ENCODE measurements around the gene TBCD. TPM values are rescaled to one million over a fixed set of nuclear protein-coding genes. Genes with fewer than 3 reads are reported as not detected.

The TBCD gene
- total and polyA plus RNA-seq, 9 of the 15 experiments (the other 6 are each of a cell fraction or from before 2014, with no cell fraction given) = 8.9 to 98.5 (median 28.0) TPM

DNA sequence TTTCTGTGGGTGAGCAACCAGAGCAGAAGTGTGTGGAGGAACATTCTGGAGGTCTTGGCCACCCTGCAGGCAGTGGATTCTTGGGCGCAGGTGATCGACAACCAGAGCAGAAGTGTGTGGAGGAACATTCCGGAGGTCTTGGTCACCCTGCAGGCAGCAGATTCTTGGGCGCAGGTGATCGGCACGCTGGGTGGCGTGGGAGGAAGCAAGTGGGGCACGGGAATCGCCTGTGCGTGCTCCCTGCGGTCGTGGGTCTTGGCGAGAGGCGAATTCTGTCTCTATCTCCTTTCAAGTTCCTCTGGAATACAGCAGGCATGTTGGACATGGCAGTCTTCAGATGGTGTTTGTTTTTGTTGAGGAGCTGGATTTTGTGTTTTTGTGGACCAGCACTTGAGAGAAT is 118.7 kb downstream of the TBCD start:
- H3K9me1 ChIP-seq (ENCODE audit: control insufficient read depth, insufficient read depth, low read length) = no peaks in the 10 kb centered on the region
- in situ Hi-C loops (cut with MboI) (no loop called here), intact Hi-C loops (cut with micrococcal nuclease) (no loop called here)
- H3K79me2 ChIP-seq (ENCODE audit: control insufficient read depth, insufficient read depth, low read length) = peaks cover 26% of the 10 kb centered on the region
- WGBS (ENCODE audit: insufficient coverage, low coverage, missing lambda C conversion rate) = 97% methylated on average over 14 of the region's 14 CpGs
- H3K9ac ChIP-seq (ENCODE audit: insufficient read depth in 1 of 2, low read depth in 2 of 2, low read length in 2 of 2) = no peak overlapping the region
- peaks cover 19 to 75% of the 10 kb centered on the region in 2 experiments for H3K4me1 ChIP-seq (replicated peaks in 1 of 2; ENCODE audit: control insufficient read depth in 2 of 2, insufficient read depth in 2 of 2, low read length in 2 of 2)
- H4K20me1 ChIP-seq (replicated peaks; ENCODE audit: control insufficient read depth, insufficient read depth, low read length) = no peaks in the 10 kb centered on the region
- TF ChIP-seq, protein P1, sequence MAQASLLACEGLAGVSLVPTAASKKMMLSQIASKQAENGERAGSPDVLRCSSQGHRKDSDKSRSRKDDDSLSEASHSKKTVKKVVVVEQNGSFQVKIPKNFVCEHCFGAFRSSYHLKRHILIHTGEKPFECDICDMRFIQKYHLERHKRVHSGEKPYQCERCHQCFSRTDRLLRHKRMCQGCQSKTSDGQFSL (CRISPR knock-in tag; IDR thresholded peaks at IDR 0.05) = 0 out of 2 replicates have a peak, but pooled peaks have one; percentile 20
- TF ChIP-seq, protein P1 (tag; IDR thresholded peaks at IDR 0.05) = no peak
- TF ChIP-seq ARNT (IDR thresholded peaks at IDR 0.05) = no peak
- POLR2A ChIA-PET = interaction anchor here (0.5 kb wide), 1 partner anchor 765 kb away, joined by 3 read pairs; no protein-coding TSS in a partner anchor
- H3K4me3 ChIP-seq = no peak overlapping the region
- DNase-seq (ENCODE audit: extremely low read depth in 1 of 4, low spot score in 3 of 4) (no peak), ATAC-seq (no peak), FAIRE-seq (no peak)
- H3K36me3 ChIP-seq (ENCODE audit: control insufficient read depth, insufficient read depth, low read length) = peaks cover 36% of the 10 kb centered on the region; the same call in 2 of the 3 replicates
- H3K27me3 ChIP-seq (ENCODE audit: control insufficient read depth in 2 of 2, insufficient read depth in 2 of 2, low read length in 2 of 2) = no peaks in the 10 kb centered on the region
- no peak overlapping the region for H3K4me2 ChIP-seq (ENCODE audit: insufficient read depth, low read length)
- no TSS peak for BruUV-seq (replicated peaks)
- H3K9me3 ChIP-seq (replicated peaks; ENCODE audit: control insufficient read depth, insufficient read depth, low read depth, low read length) = no peaks in the 10 kb centered on the region
- CTCF ChIA-PET (ENCODE audit: low intra/inter-chr PET ratio) = no interaction called here
- no peak overlapping the region for H2AFZ ChIP-seq (ENCODE audit: low read depth, low read length)
- H3K27ac ChIP-seq (ENCODE audit: extremely low read depth, low read depth, low read length) = no peak overlapping the region

DNA sequence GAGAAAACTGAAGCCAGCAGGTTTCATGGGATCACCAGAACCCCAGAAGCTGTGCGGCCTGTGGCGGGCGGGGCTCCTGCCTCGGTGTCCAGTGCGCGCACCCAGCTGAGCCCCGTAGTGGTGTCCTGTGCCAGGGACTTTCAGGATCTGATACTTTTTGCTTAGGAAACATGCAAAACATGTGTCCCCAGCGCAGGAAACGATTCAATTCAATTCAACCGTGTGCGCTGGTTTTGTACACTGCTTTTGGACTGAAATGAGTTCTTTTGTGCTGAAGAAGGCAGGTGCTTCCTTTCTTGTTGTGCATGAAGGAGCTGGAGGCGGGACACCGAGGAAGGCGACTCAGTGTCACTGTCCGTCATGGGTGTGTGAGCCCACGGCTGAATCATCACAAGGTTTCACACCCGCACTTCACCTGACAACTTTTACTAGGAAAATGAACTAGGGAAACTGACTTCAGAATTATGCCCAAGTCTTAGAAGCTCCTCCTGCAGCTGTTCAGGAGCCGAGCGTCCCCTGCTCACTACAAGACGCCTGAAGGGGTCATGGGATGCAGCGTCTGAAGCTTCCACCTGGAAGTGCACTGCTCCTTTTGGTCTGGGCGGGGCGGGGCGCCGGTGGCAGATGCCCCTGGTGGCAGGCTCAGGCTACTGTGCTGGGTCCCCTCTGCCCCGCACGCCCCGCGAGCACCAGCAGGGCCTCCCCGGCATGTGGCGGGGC is 119.4 kb downstream of the TBCD start:
- Histone ChIP-seq H3K27ac (ENCODE audit: extremely low read depth, low read depth, low read length) (no peak overlapping the region), H3K9me3 (replicated peaks; ENCODE audit: control insufficient read depth, insufficient read depth, low read depth, low read length) (no peaks in the 10 kb centered on the region), H4K20me1 (replicated peaks; ENCODE audit: control insufficient read depth, insufficient read depth, low read length) (no peaks in the 10 kb centered on the region), H3K4me2 (ENCODE audit: insufficient read depth, low read length) (no peak overlapping the region), H3K4me3 (no peak overlapping the region), H3K79me2 (ENCODE audit: control insufficient read depth, insufficient read depth, low read length) (peaks cover 25% of the 10 kb centered on the region), H3K9me1 (ENCODE audit: control insufficient read depth, insufficient read depth, low read length) (no peaks in the 10 kb centered on the region), H3K27me3 (ENCODE audit: control insufficient read depth in 2 of 2, insufficient read depth in 2 of 2, low read length in 2 of 2) (no peaks in the 10 kb centered on the region), H3K36me3 (ENCODE audit: control insufficient read depth, insufficient read depth, low read length) (peaks cover 39% of the 10 kb centered on the region; the same call in 2 of the 3 replicates), H3K9ac (ENCODE audit: insufficient read depth in 1 of 2, low read depth in 2 of 2, low read length in 2 of 2) (no peak overlapping the region), H2AFZ (ENCODE audit: low read depth, low read length) (no peak overlapping the region), H3K4me1 (replicated peaks in 1 of 2; ENCODE audit: control insufficient read depth in 2 of 2, insufficient read depth in 2 of 2, low read length in 2 of 2) (peaks cover 26 to 74% of the 10 kb centered on the region in 2 experiments)
- no peak for FAIRE-seq
- BruUV-seq (replicated peaks) = no TSS peak
- intact Hi-C loops (cut with micrococcal nuclease) = no loop called here
- in situ Hi-C loops (cut with MboI) = no loop called here
- no peak for DNase-seq (ENCODE audit: extremely low read depth in 1 of 4, low spot score in 3 of 4)
- no peak for ATAC-seq
- 96% methylated on average over 23 of the region's 31 CpGs for WGBS (ENCODE audit: insufficient coverage, low coverage, missing lambda C conversion rate)
- ChIA-PET CTCF (ENCODE audit: low intra/inter-chr PET ratio) (no interaction called here), POLR2A (interaction anchor here (0.9 kb wide), 1 partner anchor 15 kb away, joined by 3 read pairs; no protein-coding TSS in a partner anchor)
- TF ChIP-seq DIDO1 (tag; IDR thresholded peaks at IDR 0.05; ENCODE audit: low read depth) (no peak), GTF2A2 (tag; IDR thresholded peaks at IDR 0.05) (no peak), NFIX (CRISPR knock-in tag; IDR thresholded peaks at IDR 0.05; ENCODE audit: low read depth) (no peak), ZNF274 (IDR thresholded peaks at IDR 0.05; ENCODE audit: borderline replicate concordance, low read depth, low read length) (no peak), FOXJ2 (tag; IDR thresholded peaks at IDR 0.05) (no peak)
- TF ChIP-seq, protein P2, sequence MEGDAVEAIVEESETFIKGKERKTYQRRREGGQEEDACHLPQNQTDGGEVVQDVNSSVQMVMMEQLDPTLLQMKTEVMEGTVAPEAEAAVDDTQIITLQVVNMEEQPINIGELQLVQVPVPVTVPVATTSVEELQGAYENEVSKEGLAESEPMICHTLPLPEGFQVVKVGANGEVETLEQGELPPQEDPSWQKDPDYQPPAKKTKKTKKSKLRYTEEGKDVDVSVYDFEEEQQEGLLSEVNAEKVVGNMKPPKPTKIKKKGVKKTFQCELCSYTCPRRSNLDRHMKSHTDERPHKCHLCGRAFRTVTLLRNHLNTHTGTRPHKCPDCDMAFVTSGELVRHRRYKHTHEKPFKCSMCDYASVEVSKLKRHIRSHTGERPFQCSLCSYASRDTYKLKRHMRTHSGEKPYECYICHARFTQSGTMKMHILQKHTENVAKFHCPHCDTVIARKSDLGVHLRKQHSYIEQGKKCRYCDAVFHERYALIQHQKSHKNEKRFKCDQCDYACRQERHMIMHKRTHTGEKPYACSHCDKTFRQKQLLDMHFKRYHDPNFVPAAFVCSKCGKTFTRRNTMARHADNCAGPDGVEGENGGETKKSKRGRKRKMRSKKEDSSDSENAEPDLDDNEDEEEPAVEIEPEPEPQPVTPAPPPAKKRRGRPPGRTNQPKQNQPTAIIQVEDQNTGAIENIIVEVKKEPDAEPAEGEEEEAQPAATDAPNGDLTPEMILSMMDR (IDR thresholded peaks at IDR 0.05 in 2 of 3, conservative IDR thresholded peaks at IDR 0.05 in 1 of 3; ENCODE audit: insufficient read depth in 2 of 3, low read depth in 1 of 3, low read length in 3 of 3) = peak in 1 of 3 experiments; percentile 25; a peak in 2 of 6 replicates
- TF ChIP-seq, protein P3, sequence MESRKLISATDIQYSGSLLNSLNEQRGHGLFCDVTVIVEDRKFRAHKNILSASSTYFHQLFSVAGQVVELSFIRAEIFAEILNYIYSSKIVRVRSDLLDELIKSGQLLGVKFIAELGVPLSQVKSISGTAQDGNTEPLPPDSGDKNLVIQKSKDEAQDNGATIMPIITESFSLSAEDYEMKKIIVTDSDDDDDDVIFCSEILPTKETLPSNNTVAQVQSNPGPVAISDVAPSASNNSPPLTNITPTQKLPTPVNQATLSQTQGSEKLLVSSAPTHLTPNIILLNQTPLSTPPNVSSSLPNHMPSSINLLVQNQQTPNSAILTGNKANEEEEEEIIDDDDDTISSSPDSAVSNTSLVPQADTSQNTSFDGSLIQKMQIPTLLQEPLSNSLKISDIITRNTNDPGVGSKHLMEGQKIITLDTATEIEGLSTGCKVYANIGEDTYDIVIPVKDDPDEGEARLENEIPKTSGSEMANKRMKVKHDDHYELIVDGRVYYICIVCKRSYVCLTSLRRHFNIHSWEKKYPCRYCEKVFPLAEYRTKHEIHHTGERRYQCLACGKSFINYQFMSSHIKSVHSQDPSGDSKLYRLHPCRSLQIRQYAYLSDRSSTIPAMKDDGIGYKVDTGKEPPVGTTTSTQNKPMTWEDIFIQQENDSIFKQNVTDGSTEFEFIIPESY (CRISPR knock-in tag; IDR thresholded peaks at IDR 0.05) = peak; percentile 95
